Measurements from ENCODE around the gene ZBP1. TPM values are rescaled to one million over a fixed set of nuclear protein-coding genes. Genes with fewer than 3 reads are reported as not detected.

The ZBP1 gene
- total RNA-seq, 1 experiment from 2014 or later: not detected

DNA sequence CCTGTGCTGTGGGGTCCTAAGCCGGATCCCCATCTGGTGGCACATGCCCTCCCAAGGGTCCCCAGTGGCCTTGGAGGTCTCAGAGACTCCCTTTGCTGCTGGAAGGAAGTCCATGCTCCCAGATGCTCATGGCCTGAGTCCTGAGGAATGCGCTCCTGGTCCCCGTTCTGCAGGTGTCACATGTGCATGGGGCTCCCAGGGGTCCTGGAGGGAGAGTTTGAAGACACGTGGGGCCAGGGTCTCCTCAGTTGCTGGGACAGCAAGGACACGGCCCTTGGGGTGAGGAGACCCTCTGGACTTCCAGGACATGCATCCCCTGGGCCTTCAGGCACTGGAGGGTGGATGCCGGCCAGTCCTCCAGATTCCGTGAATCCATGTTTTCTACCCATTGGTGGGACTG lies 11.7 kb downstream of the ZBP1 start:
- Histone ChIP-seq H3K4me3 (replicated peaks in 1 of 2; ENCODE audit: low read depth in 1 of 2, low read length in 2 of 2) (no peak overlapping the region), H2AFZ (ENCODE audit: low read depth, low read length, poor library complexity, severe bottlenecking) (no peak overlapping the region), H3K9me3 (ENCODE audit: control insufficient read depth in 1 of 2, insufficient read depth in 1 of 2, low read depth in 1 of 2, low read length in 2 of 2) (no peaks in the 10 kb centered on the region), H3K9me2 (ENCODE audit: insufficient read depth) (no peaks in the 10 kb centered on the region), H3K36me3 (ENCODE audit: control insufficient read depth in 1 of 2, insufficient read depth in 2 of 2, low read length in 2 of 2) (no peaks in the 10 kb centered on the region), H3K4me2 (ENCODE audit: low read length) (no peak overlapping the region), H3K27me3 (ENCODE audit: insufficient read depth, low read length) (peaks cover 7% of the 10 kb centered on the region; the same call in 1 of the 2 replicates), H3K27ac (ENCODE audit: low read depth, low read length) (no peak overlapping the region), H3K9ac (ENCODE audit: low read length) (no peak overlapping the region), H4K20me1 (ENCODE audit: insufficient read depth) (no peaks in the 10 kb centered on the region), H3K79me2 (ENCODE audit: insufficient read depth, low read length) (no peaks in the 10 kb centered on the region), H3K4me1 (ENCODE audit: control insufficient read depth in 1 of 2, insufficient read depth in 2 of 2, low read length in 2 of 2) (no peaks in the 10 kb centered on the region)
- POLR2A ChIA-PET: no interaction called here
- CTCF ChIA-PET: no interaction called here
- no peak for DNase-seq (ENCODE audit: low read depth, low spot score)
- no peak for ATAC-seq
- no TSS peak for BruUV-seq (replicated peaks)
- TF ChIP-seq CBX3 (IDR thresholded peaks at IDR 0.05; ENCODE audit: low read depth) (no peak), JUND (IDR thresholded peaks at IDR 0.05) (no peak), POLR2AphosphoS5 (IDR thresholded peaks at IDR 0.05; ENCODE audit: low read depth, low read length) (no peak), YY1 (IDR thresholded peaks at IDR 0.05; ENCODE audit: extremely low read depth, insufficient replicate concordance, low read depth, low read length) (no peak), EGR1 (IDR thresholded peaks at IDR 0.05; ENCODE audit: low read depth) (no peak), ZFX (IDR thresholded peaks at IDR 0.05) (no peak), SP1 (IDR thresholded peaks at IDR 0.05; ENCODE audit: low read depth) (no peak), TCF7L2 (IDR thresholded peaks at IDR 0.05; ENCODE audit: borderline replicate concordance, extremely low read depth, insufficient read depth, insufficient read length) (no peak), SIN3A (IDR thresholded peaks at IDR 0.05; ENCODE audit: low read depth) (no peak), RAD21 (IDR thresholded peaks at IDR 0.05; ENCODE audit: low read depth) (no peak), POLR2A (IDR thresholded peaks at IDR 0.05; ENCODE audit: borderline replicate concordance, extremely low read depth, insufficient read depth, insufficient read length) (no peak), EZH2phosphoT487 (IDR thresholded peaks at IDR 0.05; ENCODE audit: borderline replicate concordance) (no peak), ZNF274 (IDR thresholded peaks at IDR 0.05; ENCODE audit: low read depth, low read length) (no peak), ELF1 (IDR thresholded peaks at IDR 0.05; ENCODE audit: borderline replicate concordance, low read depth) (no peak), CEBPB (IDR thresholded peaks at IDR 0.05; ENCODE audit: low read depth) (no peak), SRF (IDR thresholded peaks at IDR 0.05; ENCODE audit: low read depth) (no peak), EZH2 (IDR thresholded peaks at IDR 0.05) (no peak)
- TF ChIP-seq, protein P1, sequence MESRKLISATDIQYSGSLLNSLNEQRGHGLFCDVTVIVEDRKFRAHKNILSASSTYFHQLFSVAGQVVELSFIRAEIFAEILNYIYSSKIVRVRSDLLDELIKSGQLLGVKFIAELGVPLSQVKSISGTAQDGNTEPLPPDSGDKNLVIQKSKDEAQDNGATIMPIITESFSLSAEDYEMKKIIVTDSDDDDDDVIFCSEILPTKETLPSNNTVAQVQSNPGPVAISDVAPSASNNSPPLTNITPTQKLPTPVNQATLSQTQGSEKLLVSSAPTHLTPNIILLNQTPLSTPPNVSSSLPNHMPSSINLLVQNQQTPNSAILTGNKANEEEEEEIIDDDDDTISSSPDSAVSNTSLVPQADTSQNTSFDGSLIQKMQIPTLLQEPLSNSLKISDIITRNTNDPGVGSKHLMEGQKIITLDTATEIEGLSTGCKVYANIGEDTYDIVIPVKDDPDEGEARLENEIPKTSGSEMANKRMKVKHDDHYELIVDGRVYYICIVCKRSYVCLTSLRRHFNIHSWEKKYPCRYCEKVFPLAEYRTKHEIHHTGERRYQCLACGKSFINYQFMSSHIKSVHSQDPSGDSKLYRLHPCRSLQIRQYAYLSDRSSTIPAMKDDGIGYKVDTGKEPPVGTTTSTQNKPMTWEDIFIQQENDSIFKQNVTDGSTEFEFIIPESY (IDR thresholded peaks at IDR 0.05; ENCODE audit: extremely low read depth, insufficient replicate concordance, low read length): no peak
- TF ChIP-seq, protein P2, sequence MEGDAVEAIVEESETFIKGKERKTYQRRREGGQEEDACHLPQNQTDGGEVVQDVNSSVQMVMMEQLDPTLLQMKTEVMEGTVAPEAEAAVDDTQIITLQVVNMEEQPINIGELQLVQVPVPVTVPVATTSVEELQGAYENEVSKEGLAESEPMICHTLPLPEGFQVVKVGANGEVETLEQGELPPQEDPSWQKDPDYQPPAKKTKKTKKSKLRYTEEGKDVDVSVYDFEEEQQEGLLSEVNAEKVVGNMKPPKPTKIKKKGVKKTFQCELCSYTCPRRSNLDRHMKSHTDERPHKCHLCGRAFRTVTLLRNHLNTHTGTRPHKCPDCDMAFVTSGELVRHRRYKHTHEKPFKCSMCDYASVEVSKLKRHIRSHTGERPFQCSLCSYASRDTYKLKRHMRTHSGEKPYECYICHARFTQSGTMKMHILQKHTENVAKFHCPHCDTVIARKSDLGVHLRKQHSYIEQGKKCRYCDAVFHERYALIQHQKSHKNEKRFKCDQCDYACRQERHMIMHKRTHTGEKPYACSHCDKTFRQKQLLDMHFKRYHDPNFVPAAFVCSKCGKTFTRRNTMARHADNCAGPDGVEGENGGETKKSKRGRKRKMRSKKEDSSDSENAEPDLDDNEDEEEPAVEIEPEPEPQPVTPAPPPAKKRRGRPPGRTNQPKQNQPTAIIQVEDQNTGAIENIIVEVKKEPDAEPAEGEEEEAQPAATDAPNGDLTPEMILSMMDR (IDR thresholded peaks at IDR 0.05 in 2 of 3, conservative IDR thresholded peaks at IDR 0.05 in 1 of 3; ENCODE audit: borderline replicate concordance in 1 of 3, insufficient read depth in 1 of 3, low read depth in 2 of 3, low read length in 2 of 3): no peak
- TF ChIP-seq, protein P3, sequence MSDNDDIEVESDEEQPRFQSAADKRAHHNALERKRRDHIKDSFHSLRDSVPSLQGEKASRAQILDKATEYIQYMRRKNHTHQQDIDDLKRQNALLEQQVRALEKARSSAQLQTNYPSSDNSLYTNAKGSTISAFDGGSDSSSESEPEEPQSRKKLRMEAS (IDR thresholded peaks at IDR 0.05): no peak
- RAD21 ChIA-PET (ENCODE audit: low non-redundant PET in 1 of 2, low total read pairs in 2 of 2, uncharacterized antibody in 2 of 2, unreplicated experiment in 2 of 2): no interaction called here
- intact Hi-C loops (cut with micrococcal nuclease): no loop called here

Measured in HCT116 (cell line).